NCI-H524 (cell line): ENCODE data around the gene CNTD1.

Experiments used
- DNase-seq, 2 experiments: peaks; one replicate each; lab custom pipeline; 2025; lab: John Stamatoyannopoulos, UW

Gene CNTD1

DNA sequence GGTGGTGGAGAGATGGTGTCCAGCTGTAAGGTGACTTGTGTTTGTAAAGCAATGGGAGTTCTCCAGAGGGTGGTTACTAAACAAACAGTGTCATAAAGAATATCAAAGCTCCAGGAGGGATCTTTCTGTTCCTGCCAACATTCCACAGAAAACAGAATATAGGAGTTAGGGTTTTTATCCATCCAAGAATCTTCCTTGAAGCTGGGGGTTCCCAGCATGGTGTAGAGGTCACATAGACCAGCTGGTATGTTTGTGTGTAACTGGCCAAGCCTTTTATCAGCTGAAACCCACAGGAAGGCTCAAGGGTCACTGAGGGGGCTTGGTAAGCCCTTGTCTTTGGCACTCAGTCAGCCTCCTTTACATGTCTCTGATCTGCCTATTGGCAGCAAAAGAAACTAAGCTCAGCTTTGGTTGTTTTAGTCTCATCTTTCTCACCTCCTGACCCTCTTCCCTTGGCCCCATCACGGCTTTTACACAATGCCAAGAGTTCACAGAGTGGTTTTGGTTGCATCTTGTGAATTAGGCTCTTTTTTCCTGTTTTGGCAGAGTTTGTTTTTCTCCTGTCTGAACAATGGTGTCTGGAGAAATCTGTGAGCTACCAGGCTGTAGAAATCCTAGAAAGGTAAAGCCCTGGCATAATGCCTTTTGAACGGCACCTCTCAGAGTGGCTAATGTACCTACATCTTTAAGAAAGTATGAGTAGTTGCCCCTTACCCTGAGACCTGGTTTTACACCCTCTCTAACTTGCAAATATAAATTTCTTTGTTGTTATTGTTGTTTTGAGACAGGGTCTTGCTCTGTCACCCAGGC lies 4.6 kb downstream of the CNTD1 start:
- no peak for DNase-seq

DNA sequence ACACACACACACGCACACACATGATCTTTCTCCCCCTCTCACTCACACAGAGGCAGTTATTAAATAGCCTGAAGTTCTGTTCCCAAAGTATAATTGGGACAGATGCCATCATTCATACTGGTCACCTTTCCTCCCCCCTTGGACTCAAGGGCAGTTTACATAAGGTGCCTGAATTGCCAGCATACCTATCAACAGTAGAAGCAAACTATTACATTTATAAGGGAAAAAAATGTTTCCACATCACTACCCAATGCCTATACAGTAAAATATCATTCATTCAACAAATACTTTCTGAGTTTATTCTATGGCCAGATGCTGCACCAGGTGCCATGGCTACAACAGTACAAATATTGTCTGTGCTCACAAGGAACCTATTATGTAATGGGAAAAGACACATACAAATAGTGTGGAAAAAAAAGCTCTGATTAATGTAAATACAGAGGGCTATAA lies 6.3 kb downstream of the CNTD1 start:
- no peak for DNase-seq

DNA sequence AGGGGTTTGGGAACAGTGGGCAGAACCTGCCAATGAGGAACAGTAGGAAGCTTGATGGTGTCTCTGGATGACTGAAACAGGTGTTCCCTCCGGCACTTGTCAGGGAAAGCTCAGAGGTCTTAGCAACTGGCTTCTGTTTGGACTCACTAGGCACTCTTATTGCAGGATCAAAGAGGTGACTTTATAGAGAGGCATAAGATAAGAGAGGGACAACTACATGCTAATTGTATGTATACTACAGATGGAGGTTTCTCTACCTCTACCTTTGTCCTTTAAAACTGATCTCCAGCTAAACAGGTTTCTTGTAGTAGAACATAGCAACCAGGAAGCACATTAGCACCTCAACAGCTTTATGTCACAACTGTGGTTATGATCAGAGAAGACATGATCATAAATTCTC lies 7.6 kb downstream of the CNTD1 start:
- no peak for DNase-seq

DNA sequence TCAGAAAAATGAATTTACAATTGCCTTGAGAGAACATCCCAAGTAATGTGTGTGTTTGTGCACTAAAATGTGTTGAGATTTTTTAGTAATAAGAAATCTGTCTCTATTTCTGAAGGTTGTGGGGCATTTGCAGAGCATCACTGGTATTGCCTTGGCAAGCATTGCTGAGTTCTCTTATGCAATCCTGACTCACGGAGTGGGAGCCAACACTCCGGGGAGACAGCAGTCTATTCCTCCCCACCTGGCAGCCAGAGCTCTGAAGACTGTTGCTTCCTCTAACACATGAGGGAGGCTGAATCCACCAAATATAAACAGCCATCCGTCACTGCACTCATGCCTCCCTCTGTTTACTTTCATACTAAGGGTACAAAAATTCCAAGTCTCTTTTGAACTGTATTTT lies 10.6 kb downstream of the CNTD1 start:
- DNase-seq, result no peak

DNA sequence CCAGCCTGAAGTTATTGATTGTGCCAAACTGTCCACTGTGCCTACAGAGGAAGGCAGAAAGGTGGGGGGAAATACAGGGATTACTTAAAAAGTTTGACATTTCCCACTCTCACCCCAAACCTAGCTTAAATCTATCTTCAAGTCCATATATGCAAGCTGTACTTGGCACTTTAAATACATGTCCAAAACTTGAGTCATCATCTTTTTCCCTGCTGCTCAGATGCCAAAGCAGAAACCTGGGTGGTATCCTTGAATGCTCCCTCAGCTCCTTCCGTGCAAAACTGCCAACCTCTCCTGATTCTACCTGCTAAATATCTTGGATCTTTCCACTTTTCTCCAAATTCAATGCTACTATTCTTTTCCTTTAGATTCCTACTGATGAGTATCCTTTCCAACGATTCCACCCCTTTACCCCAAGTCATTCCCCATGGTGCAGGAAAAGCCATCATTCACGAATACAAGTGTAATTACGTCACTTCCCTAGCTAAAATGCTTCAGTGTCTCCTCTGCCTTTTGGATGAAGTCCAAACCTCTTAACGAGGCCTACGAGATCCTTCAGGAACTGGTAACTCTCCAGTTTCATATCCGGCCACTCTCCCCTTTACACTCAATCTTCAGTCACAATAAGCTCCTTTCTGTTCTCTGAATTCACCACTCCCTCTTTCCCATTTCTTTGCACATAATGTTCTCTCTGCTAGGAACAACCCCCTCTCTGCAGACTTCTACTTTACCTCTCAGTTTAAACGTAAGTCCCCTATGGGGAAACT lies 16.2 kb downstream of the CNTD1 start:
- no peak for DNase-seq

GRCh38 chr17:42817866-42818265 lies 19.2 kb downstream of the CNTD1 start:
- no peak for DNase-seq

- no peak for DNase-seq
These were observed 19.7 kb downstream of the CNTD1 start for GRCh38 chr17:42818379-42818778.

GRCh38 chr17:42819939-42820535 lies 21.4 kb downstream of the CNTD1 start:
- peak; percentile 65 to 73 for DNase-seq

DNA sequence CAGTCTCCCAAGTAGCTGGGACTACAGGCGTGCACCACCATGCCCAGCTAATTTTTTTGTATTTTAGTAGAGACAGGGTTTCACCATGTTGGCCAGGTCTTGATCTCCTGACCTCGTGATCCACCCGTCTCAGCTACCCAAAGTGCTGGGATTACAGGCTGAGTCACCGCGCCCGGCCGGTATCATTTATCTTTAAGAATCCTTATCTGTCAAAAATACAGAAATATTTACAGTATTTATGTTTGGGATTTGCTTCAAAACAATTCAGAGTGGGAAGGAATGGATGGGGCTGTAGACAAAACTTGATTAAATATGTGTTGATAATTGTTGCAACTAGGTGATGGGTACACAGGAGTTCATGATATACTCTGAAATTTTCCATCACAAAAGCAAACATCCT lies 22.5 kb downstream of the CNTD1 start:
- no peak for DNase-seq

DNA sequence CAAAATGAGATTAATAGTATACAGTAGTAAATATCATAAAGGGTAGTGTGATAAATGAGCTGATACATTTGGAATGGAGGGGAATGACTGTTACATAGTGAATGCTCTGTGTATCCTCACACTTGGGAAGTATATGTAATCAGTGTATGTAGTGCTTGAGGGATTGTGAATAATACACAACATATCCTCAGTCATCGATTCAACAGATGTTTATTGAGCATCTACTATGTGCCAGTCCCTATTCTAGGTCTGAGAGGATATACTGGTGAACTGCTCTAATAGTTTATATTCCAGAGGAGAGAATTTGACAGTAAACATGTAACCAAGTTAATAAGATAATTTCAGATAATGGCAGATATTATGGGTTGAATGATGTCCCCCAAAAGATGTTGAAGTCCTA lies 28.8 kb downstream of the CNTD1 start:
- no peak for DNase-seq

- DNase-seq, result no peak
These were observed 32.3 kb downstream of the CNTD1 start for GRCh38 chr17:42830971-42831370.

DNA sequence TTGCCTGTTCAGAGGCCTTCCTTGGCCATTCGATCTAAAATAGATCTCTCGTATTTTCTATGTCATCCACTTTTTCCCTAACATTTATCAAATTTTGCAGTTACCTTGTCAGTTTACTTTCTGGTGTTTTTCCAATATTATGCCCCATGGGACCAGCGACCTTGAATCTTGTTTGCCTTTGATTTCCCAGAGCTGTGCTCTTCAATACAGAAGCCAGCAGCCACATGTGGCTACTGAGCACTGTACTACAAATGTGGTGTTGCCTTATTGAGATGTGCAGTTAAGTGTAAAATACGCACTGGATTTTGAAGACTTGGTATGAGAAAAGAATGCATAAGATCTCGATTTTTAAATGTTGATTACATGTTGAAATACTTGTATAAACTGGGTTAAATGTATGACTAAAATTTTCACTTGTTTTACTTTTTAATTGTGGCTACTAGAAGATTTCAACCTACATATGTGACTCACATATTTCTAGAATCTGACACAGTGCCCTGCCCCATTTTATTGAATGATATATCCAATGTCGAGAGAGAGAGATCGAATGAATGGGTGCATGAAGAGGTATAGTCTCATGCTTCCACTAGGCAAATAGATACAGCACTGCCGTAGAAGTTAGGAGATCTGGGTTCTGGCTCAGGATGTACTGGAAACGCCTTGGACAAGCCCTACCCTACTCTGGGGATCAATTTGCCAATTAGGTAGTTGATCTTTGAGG lies 33.7 kb downstream of the CNTD1 start:
- no peak for DNase-seq

GRCh38 chr17:42832934-42833766 lies 34.5 kb downstream of the CNTD1 start, which contains the start of gene PSME3:
Gene PSME3, plus strand, starts transcription at chr17:42833397. Its CDS starts 235 bp downstream, at chr17:42833632.
- DNase-seq, result peak; percentile 78 to 85

- peak in 1 of 2 experiments; percentile 34 for DNase-seq
These were observed 35.2 kb downstream of the CNTD1 start for GRCh38 chr17:42833767-42834422.

- DNase-seq, result no peak
These were observed 37.1 kb downstream of the CNTD1 start for GRCh38 chr17:42835732-42836131.

- DNase-seq, result no peak
These were observed 43.5 kb downstream of the CNTD1 start for GRCh38 chr17:42841975-42842685.

DNA sequence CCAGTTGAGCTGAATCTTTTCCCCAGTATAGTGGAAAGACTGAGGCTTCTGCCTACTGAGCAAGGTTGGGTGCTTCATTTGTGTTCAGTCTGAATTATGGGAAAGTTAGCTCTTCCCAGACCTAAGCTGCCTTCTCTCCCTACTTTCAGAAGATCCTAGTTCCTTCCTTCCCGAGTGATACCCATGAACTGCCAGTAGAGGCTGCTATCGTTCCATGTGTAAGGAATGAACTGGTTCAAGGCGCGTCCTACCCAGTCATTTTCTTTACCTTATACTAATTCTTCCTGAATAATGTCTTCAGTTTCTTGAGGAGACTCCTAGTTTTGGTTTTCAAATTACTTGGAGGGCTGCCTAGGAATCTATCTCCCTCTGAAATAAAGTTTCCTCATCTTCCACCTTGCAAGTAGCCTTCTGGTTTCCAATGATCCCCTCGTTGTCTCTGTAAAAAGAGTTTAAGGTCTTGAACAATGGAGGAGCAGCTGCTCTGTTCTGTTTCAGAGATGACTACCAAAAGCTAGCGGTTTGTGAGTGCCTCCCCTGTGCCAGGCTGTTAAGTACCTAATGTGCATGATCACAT lies 44.8 kb downstream of the CNTD1 start:
- DNase-seq, result peak; percentile 43 to 61

- no peak for DNase-seq
These were observed 45.6 kb downstream of the CNTD1 start, which contains the start of gene AOC2 for GRCh38 chr17:42844271-42844670. Gene AOC2, plus strand, starts transcription at chr17:42844580. Its CDS starts 47 bp downstream, at chr17:42844627.

GRCh38 chr17:42844761-42845555 lies 46.3 kb downstream of the CNTD1 start:
- DNase-seq, result no peak
